ENCODE measurements around the gene BPIFB1.

BPIFB1 gene

DNA sequence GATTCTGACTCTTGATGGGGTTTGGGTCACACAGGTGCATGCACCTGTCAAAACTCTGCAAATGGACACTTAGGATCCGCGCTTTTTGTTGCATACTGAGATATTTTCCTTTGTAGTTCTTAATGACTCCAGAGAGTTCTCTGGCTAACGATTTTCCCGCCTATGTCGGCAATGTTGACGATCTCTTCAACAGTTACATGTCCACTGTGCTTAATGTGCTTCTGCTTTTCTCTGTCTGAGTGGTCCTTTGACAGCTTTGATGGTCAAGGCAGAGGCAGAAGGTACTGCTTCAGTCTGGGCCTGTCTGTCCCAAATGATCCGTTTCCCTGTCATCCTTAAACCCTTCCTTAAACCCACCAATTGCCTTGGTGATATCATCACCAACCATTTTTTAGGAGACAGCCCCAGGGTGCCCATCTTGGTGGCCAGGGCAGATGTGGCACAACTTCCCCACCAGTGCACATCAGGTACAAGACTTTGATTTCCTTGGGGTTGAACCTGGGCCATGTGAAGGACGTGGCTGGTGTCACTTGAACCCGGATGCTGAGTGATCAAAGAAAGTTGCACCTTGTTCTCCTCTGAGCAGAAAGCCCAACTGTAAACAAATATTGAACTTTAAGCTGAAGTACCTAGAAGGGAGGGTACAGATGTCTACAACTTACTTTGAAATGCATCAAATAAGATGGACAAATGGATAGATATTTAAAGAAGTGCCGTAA, 10.7 kb upstream of the BPIFB1 start:
- H3K36me3 ChIP-seq (ENCODE audit: control insufficient read depth in 2 of 2, insufficient read depth in 1 of 2, low read length in 2 of 2), result no peaks in the 10 kb centered on the region
- POLR2A ChIA-PET, result no interaction called here
- H3K27ac ChIP-seq (ENCODE audit: extremely low read depth, low read depth, low read length), result no peak overlapping the region
- no peaks in the 10 kb centered on the region for H3K9me3 ChIP-seq (ENCODE audit: control insufficient read depth, insufficient read depth, low read depth, low read length)
- H3K4me3 ChIP-seq (ENCODE audit: low read depth, low read length), result no peak overlapping the region
- H3K4me1 ChIP-seq (ENCODE audit: control insufficient read depth, insufficient read depth, low read length), result no peaks in the 10 kb centered on the region
- no peak for TF ChIP-seq ZNF391 (tag by site-specific recombination; IDR thresholded peaks at IDR 0.05; ENCODE audit: borderline replicate concordance, low read depth)
- 0 out of 2 replicates have a peak, but pooled peaks have one; percentile 5 for TF ChIP-seq ZBTB17 (tag by site-specific recombination; IDR thresholded peaks at IDR 0.05)
- no peak for TF ChIP-seq ZNF18 (tag by site-specific recombination; IDR thresholded peaks at IDR 0.05)
- TF ChIP-seq ZNF488 (tag by site-specific recombination; IDR thresholded peaks at IDR 0.05), result no peak
- no peak for TF ChIP-seq ZNF670 (tag by site-specific recombination; IDR thresholded peaks at IDR 0.05; ENCODE audit: low read depth)
- TF ChIP-seq, protein P1, sequence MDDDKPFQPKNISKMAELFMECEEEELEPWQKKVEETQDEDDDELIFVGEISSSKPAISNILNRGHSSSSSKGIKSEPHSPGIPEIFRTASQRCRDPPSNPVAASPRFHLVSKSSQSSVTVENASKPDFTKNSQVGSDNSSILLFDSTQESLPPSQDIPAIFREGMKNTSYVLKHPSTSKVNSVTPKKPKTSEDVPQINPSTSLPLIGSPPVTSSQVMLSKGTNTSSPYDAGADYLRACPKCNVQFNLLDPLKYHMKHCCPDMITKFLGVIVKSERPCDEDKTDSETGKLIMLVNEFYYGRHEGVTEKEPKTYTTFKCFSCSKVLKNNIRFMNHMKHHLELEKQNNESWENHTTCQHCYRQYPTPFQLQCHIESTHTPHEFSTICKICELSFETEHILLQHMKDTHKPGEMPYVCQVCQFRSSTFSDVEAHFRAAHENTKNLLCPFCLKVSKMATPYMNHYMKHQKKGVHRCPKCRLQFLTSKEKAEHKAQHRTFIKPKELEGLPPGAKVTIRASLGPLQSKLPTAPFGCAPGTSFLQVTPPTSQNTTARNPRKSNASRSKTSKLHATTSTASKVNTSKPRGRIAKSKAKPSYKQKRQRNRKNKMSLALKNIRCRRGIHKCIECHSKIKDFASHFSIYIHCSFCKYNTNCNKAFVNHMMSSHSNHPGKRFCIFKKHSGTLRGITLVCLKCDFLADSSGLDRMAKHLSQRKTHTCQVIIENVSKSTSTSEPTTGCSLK (tag by site-specific recombination; IDR thresholded peaks at IDR 0.05), result no peak
- TF ChIP-seq GLIS2 (tag by site-specific recombination; IDR thresholded peaks at IDR 0.05), result no peak
- CTCF ChIA-PET, result interaction anchor here (1.2 to 3.1 kb wide), 2 partner anchors 10 to 20 kb away, joined by 3 to 12 read pairs; no protein-coding TSS in a partner anchor

DNA sequence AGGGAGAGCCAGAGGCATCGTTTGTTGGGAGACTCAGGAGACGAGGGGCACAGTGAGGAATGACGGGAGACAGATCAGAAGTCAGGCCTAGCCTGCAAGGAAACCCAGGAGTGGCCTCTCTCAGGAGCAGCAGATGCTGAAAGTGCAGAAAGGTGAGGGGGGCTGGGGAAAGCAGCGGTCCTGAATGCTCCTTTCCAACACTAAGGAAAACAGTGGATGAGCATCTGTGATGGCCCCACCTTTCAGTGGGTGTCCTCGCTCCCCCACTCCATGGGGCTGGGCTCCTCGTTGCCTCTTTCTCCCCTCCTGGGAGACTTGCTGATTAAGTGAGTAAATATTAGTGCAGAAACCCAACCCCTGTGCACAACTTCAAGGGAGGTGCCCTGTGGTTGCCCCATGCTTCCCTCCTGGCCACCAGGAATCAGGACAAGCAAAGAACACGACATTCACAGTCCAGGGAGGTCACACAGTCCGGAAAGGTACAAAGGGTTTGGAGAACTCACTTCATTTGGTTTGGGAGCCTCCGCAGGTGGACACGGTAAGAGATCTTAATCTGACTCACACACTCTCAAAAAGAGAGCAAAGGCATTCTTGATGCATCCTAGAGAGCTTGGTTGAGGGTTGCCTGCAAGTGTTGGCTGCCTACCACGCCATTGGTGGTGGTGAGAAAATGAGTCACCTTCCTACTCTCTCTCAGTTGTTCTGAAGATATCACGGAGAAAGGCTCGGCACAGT, 9.7 kb upstream of the BPIFB1 start:
- no peaks in the 10 kb centered on the region for H3K9me3 ChIP-seq (ENCODE audit: control insufficient read depth, insufficient read depth, low read depth, low read length)
- H3K27ac ChIP-seq (ENCODE audit: extremely low read depth, low read depth, low read length), result no peak overlapping the region
- H3K4me3 ChIP-seq (ENCODE audit: low read depth, low read length), result no peak overlapping the region
- ChIA-PET CTCF (interaction anchor here (3.1 kb wide), 1 partner anchor 11 kb away, joined by 12 read pairs; no protein-coding TSS in a partner anchor), POLR2A (no interaction called here)
- TF ChIP-seq ZNF169 (tag by site-specific recombination; IDR thresholded peaks at IDR 0.05) (no peak), PRDM10 (tag by site-specific recombination; IDR thresholded peaks at IDR 0.05) (no peak), ZIC2 (tag by site-specific recombination; IDR thresholded peaks at IDR 0.05) (peak; percentile 28; the same call in 1 of the 2 replicates), ZNF621 (tag by site-specific recombination; IDR thresholded peaks at IDR 0.05) (no peak), ZNF138 (tag by site-specific recombination; IDR thresholded peaks at IDR 0.05; ENCODE audit: borderline replicate concordance) (no peak), ZNF140 (tag by site-specific recombination; IDR thresholded peaks at IDR 0.05) (no peak), BCL11A (tag by site-specific recombination; IDR thresholded peaks at IDR 0.05; ENCODE audit: low read depth) (no peak), GLIS1 (tag by site-specific recombination; IDR thresholded peaks at IDR 0.05) (peak; percentile 86), ZNF513 (tag by site-specific recombination; IDR thresholded peaks at IDR 0.05) (no peak), ZBTB7A (tag by site-specific recombination; IDR thresholded peaks at IDR 0.05; ENCODE audit: low read depth) (no peak)
- TF ChIP-seq, protein P2, sequence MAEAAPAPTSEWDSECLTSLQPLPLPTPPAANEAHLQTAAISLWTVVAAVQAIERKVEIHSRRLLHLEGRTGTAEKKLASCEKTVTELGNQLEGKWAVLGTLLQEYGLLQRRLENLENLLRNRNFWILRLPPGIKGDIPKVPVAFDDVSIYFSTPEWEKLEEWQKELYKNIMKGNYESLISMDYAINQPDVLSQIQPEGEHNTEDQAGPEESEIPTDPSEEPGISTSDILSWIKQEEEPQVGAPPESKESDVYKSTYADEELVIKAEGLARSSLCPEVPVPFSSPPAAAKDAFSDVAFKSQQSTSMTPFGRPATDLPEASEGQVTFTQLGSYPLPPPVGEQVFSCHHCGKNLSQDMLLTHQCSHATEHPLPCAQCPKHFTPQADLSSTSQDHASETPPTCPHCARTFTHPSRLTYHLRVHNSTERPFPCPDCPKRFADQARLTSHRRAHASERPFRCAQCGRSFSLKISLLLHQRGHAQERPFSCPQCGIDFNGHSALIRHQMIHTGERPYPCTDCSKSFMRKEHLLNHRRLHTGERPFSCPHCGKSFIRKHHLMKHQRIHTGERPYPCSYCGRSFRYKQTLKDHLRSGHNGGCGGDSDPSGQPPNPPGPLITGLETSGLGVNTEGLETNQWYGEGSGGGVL (tag by site-specific recombination; IDR thresholded peaks at IDR 0.05), result no peak
- H3K4me1 ChIP-seq (ENCODE audit: control insufficient read depth, insufficient read depth, low read length), result no peaks in the 10 kb centered on the region
- no peaks in the 10 kb centered on the region for H3K36me3 ChIP-seq (ENCODE audit: control insufficient read depth in 2 of 2, insufficient read depth in 1 of 2, low read length in 2 of 2)
